ENCODE measurements around the gene SHANK3.

GRCh38 chr22:50702821-50703725 lies 30.4 kb downstream of the SHANK3 start:
- TF ChIP-seq CTCF (IDR thresholded peaks at IDR 0.05), result no peak
- no peak for TF ChIP-seq POLR2A (IDR thresholded peaks at IDR 0.05)
